ENCODE measurements around the gene C2CD5. TPM values are rescaled to one million over a fixed set of nuclear protein-coding genes. Genes with fewer than 3 reads are reported as not detected.

Gene C2CD5
- 10 to 100 TPM; 41.0 to 54.1 TPM for total RNA-seq
- polyA plus RNA-seq: 10 to 100 TPM; 23.7 to 29.2 TPM
- long read RNA-seq, donor 1, full-length matches to known transcripts: 1 of 7 reads
- long read RNA-seq, donor 1, partial matches to known transcripts: 3 of 7 reads
- long read RNA-seq, donor 1, other reads (novel, unspliced or antisense): 3 of 7 reads
- long read RNA-seq, donor 2, partial matches to known transcripts: 5 of 14 reads
- long read RNA-seq, donor 2, other reads (novel, unspliced or antisense): 8 of 14 reads

- Histone ChIP-seq H3K36me3 (ENCODE audit: control insufficient read depth in 1 of 2, insufficient read depth in 2 of 2, low read length in 1 of 2) (no peaks in the 10 kb centered on the region), H3K4me1 (ENCODE audit: control insufficient read depth in 1 of 2, insufficient read depth in 2 of 2, low read length in 2 of 2) (peaks cover 0 to 5% of the 10 kb centered on the region in 2 donors)
- peak; percentile 96 for ATAC-seq (ENCODE audit: low FRiP score)
Observed at GRCh38 chr12:22544038-22544979, at the start of gene C2CD5. TSS of gene C2CD5 (minus strand) at chr12:22544542. CDS start at chr12:22544150, 392 bp downstream.

GRCh38 chr12:22593864-22594263 lies 49.5 kb upstream of the C2CD5 start:
- intact Hi-C loops (cut with DNase I): no loop called here
- no peak overlapping the region for H3K4me3 ChIP-seq (ENCODE audit: low read length in 2 of 2)
- no peaks in the 10 kb centered on the region for H3K9me3 ChIP-seq (ENCODE audit: control insufficient read depth, low read length)
- ATAC-seq (ENCODE audit: low FRiP score) (no peak), DNase-seq (no peak)
- no peaks in the 10 kb centered on the region for H3K36me3 ChIP-seq (ENCODE audit: control insufficient read depth in 1 of 2, insufficient read depth in 2 of 2, low read length in 1 of 2)
- H3K27me3 ChIP-seq (ENCODE audit: control insufficient read depth in 1 of 2, insufficient read depth in 2 of 2, low read length in 1 of 2): peaks cover 0 to 4% of the 10 kb centered on the region in 2 donors
- H3K4me1 ChIP-seq (ENCODE audit: control insufficient read depth in 1 of 2, insufficient read depth in 2 of 2, low read length in 2 of 2): no peaks in the 10 kb centered on the region
- H3K27ac ChIP-seq (ENCODE audit: low read depth in 1 of 2, low read length in 2 of 2): no peak overlapping the region

More at GRCh38 chr12:22544038-22544979, at the start of gene C2CD5:
- Histone ChIP-seq H3K9me3 (ENCODE audit: control insufficient read depth, low read length) (no peaks in the 10 kb centered on the region), H3K27ac (ENCODE audit: low read depth in 1 of 2, low read length in 2 of 2) (peak within 1 kb of the TSS; percentile 24 to 87), H3K4me3 (ENCODE audit: low read length in 2 of 2) (peak within 1 kb of the TSS; percentile 57 to 86), H3K27me3 (ENCODE audit: control insufficient read depth in 1 of 2, insufficient read depth in 2 of 2, low read length in 1 of 2) (no peaks in the 10 kb centered on the region)
- peak; percentile 99 for DNase-seq
- WGBS, 2 donors: 1% methylated on average over 73 to 80 of the region's 80 CpGs
- intact Hi-C loops (cut with DNase I): loop anchor here (5.0 kb wide), 2 partner anchors 83 to 128 kb away; partner anchors contain the start of gene ETNK1 (in 2 of the 2)

GRCh38 chr12:22588817-22589216 lies 44.5 kb upstream of the C2CD5 start:
- no peak overlapping the region for H3K4me3 ChIP-seq (ENCODE audit: low read length in 2 of 2)
- no peak for ATAC-seq (ENCODE audit: low FRiP score)

GRCh38 chr12:22578328-22578727 lies 34.0 kb upstream of the C2CD5 start:
- intact Hi-C loops (cut with DNase I): no loop called here
- no peaks in the 10 kb centered on the region for H3K4me1 ChIP-seq (ENCODE audit: control insufficient read depth in 1 of 2, insufficient read depth in 2 of 2, low read length in 2 of 2)
- H3K36me3 ChIP-seq (ENCODE audit: control insufficient read depth in 1 of 2, insufficient read depth in 2 of 2, low read length in 1 of 2): no peaks in the 10 kb centered on the region
- DNase-seq (no peak), ATAC-seq (ENCODE audit: low FRiP score) (no peak)
- no peak overlapping the region for H3K27ac ChIP-seq (ENCODE audit: low read depth in 1 of 2, low read length in 2 of 2)
- H3K27me3 ChIP-seq (ENCODE audit: control insufficient read depth in 1 of 2, insufficient read depth in 2 of 2, low read length in 1 of 2): no peaks in the 10 kb centered on the region
- no peaks in the 10 kb centered on the region for H3K9me3 ChIP-seq (ENCODE audit: control insufficient read depth, low read length)
- H3K4me3 ChIP-seq (ENCODE audit: low read length in 2 of 2): no peak overlapping the region
- 96 to 98% methylated on average over 3 of the region's 3 CpGs for WGBS, 2 donors

More at GRCh38 chr12:22588817-22589216, 44.5 kb upstream of the C2CD5 start:
- 74 to 76% methylated on average over 4 of the region's 4 CpGs for WGBS, 2 donors
- Histone ChIP-seq H3K27me3 (ENCODE audit: control insufficient read depth in 1 of 2, insufficient read depth in 2 of 2, low read length in 1 of 2) (no peaks in the 10 kb centered on the region), H3K27ac (ENCODE audit: low read depth in 1 of 2, low read length in 2 of 2) (no peak overlapping the region), H3K36me3 (ENCODE audit: control insufficient read depth in 1 of 2, insufficient read depth in 2 of 2, low read length in 1 of 2) (no peaks in the 10 kb centered on the region), H3K9me3 (ENCODE audit: control insufficient read depth, low read length) (no peaks in the 10 kb centered on the region), H3K4me1 (ENCODE audit: control insufficient read depth in 1 of 2, insufficient read depth in 2 of 2, low read length in 2 of 2) (no peaks in the 10 kb centered on the region)
- no peak for DNase-seq
- intact Hi-C loops (cut with DNase I): no loop called here

- no peak for ATAC-seq (ENCODE audit: low FRiP score)
Observed at GRCh38 chr12:22577667-22578066, 33.3 kb upstream of the C2CD5 start.

GRCh38 chr12:22576473-22576872 lies 32.1 kb upstream of the C2CD5 start:
- H3K27me3 ChIP-seq (ENCODE audit: control insufficient read depth in 1 of 2, insufficient read depth in 2 of 2, low read length in 1 of 2): no peaks in the 10 kb centered on the region
- H3K4me1 ChIP-seq (ENCODE audit: control insufficient read depth in 1 of 2, insufficient read depth in 2 of 2, low read length in 2 of 2): no peaks in the 10 kb centered on the region
- no peak overlapping the region for H3K27ac ChIP-seq (ENCODE audit: low read depth in 1 of 2, low read length in 2 of 2)
- WGBS, 2 donors: 85 to 94% methylated on average over 2 of the region's 2 CpGs
- H3K4me3 ChIP-seq (ENCODE audit: low read length in 2 of 2): no peak overlapping the region
- no peaks in the 10 kb centered on the region for H3K36me3 ChIP-seq (ENCODE audit: control insufficient read depth in 1 of 2, insufficient read depth in 2 of 2, low read length in 1 of 2)
- H3K9me3 ChIP-seq (ENCODE audit: control insufficient read depth, low read length): no peaks in the 10 kb centered on the region
- intact Hi-C loops (cut with DNase I): no loop called here
- DNase-seq (no peak), ATAC-seq (ENCODE audit: low FRiP score) (no peak)

More at GRCh38 chr12:22577667-22578066, 33.3 kb upstream of the C2CD5 start:
- no peaks in the 10 kb centered on the region for H3K4me1 ChIP-seq (ENCODE audit: control insufficient read depth in 1 of 2, insufficient read depth in 2 of 2, low read length in 2 of 2)
- H3K4me3 ChIP-seq (ENCODE audit: low read length in 2 of 2): no peak overlapping the region
- no peak for DNase-seq
- H3K27ac ChIP-seq (ENCODE audit: low read depth in 1 of 2, low read length in 2 of 2): no peak overlapping the region
- no peaks in the 10 kb centered on the region for H3K27me3 ChIP-seq (ENCODE audit: control insufficient read depth in 1 of 2, insufficient read depth in 2 of 2, low read length in 1 of 2)
- no peaks in the 10 kb centered on the region for H3K9me3 ChIP-seq (ENCODE audit: control insufficient read depth, low read length)
- intact Hi-C loops (cut with DNase I): no loop called here
- H3K36me3 ChIP-seq (ENCODE audit: control insufficient read depth in 1 of 2, insufficient read depth in 2 of 2, low read length in 1 of 2): no peaks in the 10 kb centered on the region
- WGBS, 2 donors: 68 to 69% methylated on average over 1 of the region's 1 CpG

GRCh38 chr12:22576065-22576464 lies 31.7 kb upstream of the C2CD5 start:
- no peak for ATAC-seq (ENCODE audit: low FRiP score)
- Histone ChIP-seq H3K27me3 (ENCODE audit: control insufficient read depth in 1 of 2, insufficient read depth in 2 of 2, low read length in 1 of 2) (no peaks in the 10 kb centered on the region), H3K4me3 (ENCODE audit: low read length in 2 of 2) (no peak overlapping the region), H3K4me1 (ENCODE audit: control insufficient read depth in 1 of 2, insufficient read depth in 2 of 2, low read length in 2 of 2) (no peaks in the 10 kb centered on the region), H3K9me3 (ENCODE audit: control insufficient read depth, low read length) (peaks cover under 1% of the 10 kb centered on the region), H3K27ac (ENCODE audit: low read depth in 1 of 2, low read length in 2 of 2) (no peak overlapping the region), H3K36me3 (ENCODE audit: control insufficient read depth in 1 of 2, insufficient read depth in 2 of 2, low read length in 1 of 2) (no peaks in the 10 kb centered on the region)
- DNase-seq: no peak
- 95 to 98% methylated on average over 1 of the region's 1 CpG for WGBS, 2 donors
- intact Hi-C loops (cut with DNase I): no loop called here

- 91 to 95% methylated on average over 3 of the region's 3 CpGs for WGBS, 2 donors
- H3K9me3 ChIP-seq (ENCODE audit: control insufficient read depth, low read length): peaks cover 2% of the 10 kb centered on the region
- ATAC-seq (ENCODE audit: low FRiP score) (no peak), DNase-seq (no peak)
- H3K27ac ChIP-seq (ENCODE audit: low read depth in 1 of 2, low read length in 2 of 2): no peak overlapping the region
- H3K4me3 ChIP-seq (ENCODE audit: low read length in 2 of 2): no peak overlapping the region
- no peaks in the 10 kb centered on the region for H3K36me3 ChIP-seq (ENCODE audit: control insufficient read depth in 1 of 2, insufficient read depth in 2 of 2, low read length in 1 of 2)
- no peaks in the 10 kb centered on the region for H3K4me1 ChIP-seq (ENCODE audit: control insufficient read depth in 1 of 2, insufficient read depth in 2 of 2, low read length in 2 of 2)
- no peaks in the 10 kb centered on the region for H3K27me3 ChIP-seq (ENCODE audit: control insufficient read depth in 1 of 2, insufficient read depth in 2 of 2, low read length in 1 of 2)
- intact Hi-C loops (cut with DNase I): no loop called here
Observed at GRCh38 chr12:22574921-22575320, 30.6 kb upstream of the C2CD5 start.
